GM18870 (cell line): Measurements from ENCODE around the gene TRIM71.
"Not testable (repeated sequence)": the region's sequence is repeated elsewhere in the genome, so short reads cannot be mapped to it uniquely, and the experiment has no call there.

Experiments
- ATAC-seq: cut with Tn5 transposase; IDR thresholded peaks from one replicate; pipeline ENCODE4 v1.9.1; 2021; ENCODE audit warnings: moderate library complexity; ENCODE audit not compliant: unreplicated experiment

The TRIM71 gene

GRCh38 chr3:32842531-32842931 lies 24.7 kb downstream of the TRIM71 start:
- no peak for ATAC-seq

GRCh38 chr3:32842987-32843386 lies 25.2 kb downstream of the TRIM71 start:
- ATAC-seq, result no peak

GRCh38 chr3:32843510-32844321 lies 25.9 kb downstream of the TRIM71 start:
- no peak for ATAC-seq

- no peak for ATAC-seq
These were observed 26.5 kb downstream of the TRIM71 start for GRCh38 chr3:32844322-32844654.

GRCh38 chr3:32844914-32845313 lies 27.1 kb downstream of the TRIM71 start:
- ATAC-seq, result no peak

GRCh38 chr3:32845546-32845945 lies 27.7 kb downstream of the TRIM71 start:
- ATAC-seq, result not testable (repeated sequence)

GRCh38 chr3:32847045-32847444 lies 29.2 kb downstream of the TRIM71 start:
- not testable (repeated sequence) for ATAC-seq

- no peak for ATAC-seq
These were observed 29.7 kb downstream of the TRIM71 start for GRCh38 chr3:32847528-32847927.

GRCh38 chr3:32848215-32848614 lies 30.4 kb downstream of the TRIM71 start:
- ATAC-seq, result no peak

- no peak for ATAC-seq
These were observed 31.2 kb downstream of the TRIM71 start for GRCh38 chr3:32849046-32849445.

- ATAC-seq, result no peak
These were observed 32.4 kb downstream of the TRIM71 start for GRCh38 chr3:32850226-32850625.

- ATAC-seq, result no peak
These were observed 32.8 kb downstream of the TRIM71 start for GRCh38 chr3:32850636-32851035.

GRCh38 chr3:32852146-32852545 lies 34.3 kb downstream of the TRIM71 start:
- no peak for ATAC-seq

- no peak for ATAC-seq
These were observed 37.7 kb downstream of the TRIM71 start for GRCh38 chr3:32855350-32855953.

GRCh38 chr3:32856355-32856889 lies 38.6 kb downstream of the TRIM71 start:
- ATAC-seq, result no peak

- ATAC-seq, result no peak
These were observed 39.2 kb downstream of the TRIM71 start for GRCh38 chr3:32856901-32857507.

GRCh38 chr3:32857921-32858320 lies 40.1 kb downstream of the TRIM71 start:
- ATAC-seq, result no peak

- ATAC-seq, result no peak
These were observed 41.9 kb downstream of the TRIM71 start for GRCh38 chr3:32859604-32860237.

GRCh38 chr3:32860499-32860898 lies 42.7 kb downstream of the TRIM71 start:
- ATAC-seq, result no peak

- ATAC-seq, result no peak
These were observed 43.9 kb downstream of the TRIM71 start for GRCh38 chr3:32861681-32862080.

GRCh38 chr3:32862247-32862935 lies 44.6 kb downstream of the TRIM71 start:
- ATAC-seq, result no peak
